Measurements from ENCODE around the gene OR2T34.
"Not testable (repeated sequence)": the region's sequence is repeated elsewhere in the genome, so short reads cannot be mapped to it uniquely, and the experiment has no call there.

The OR2T34 gene

DNA sequence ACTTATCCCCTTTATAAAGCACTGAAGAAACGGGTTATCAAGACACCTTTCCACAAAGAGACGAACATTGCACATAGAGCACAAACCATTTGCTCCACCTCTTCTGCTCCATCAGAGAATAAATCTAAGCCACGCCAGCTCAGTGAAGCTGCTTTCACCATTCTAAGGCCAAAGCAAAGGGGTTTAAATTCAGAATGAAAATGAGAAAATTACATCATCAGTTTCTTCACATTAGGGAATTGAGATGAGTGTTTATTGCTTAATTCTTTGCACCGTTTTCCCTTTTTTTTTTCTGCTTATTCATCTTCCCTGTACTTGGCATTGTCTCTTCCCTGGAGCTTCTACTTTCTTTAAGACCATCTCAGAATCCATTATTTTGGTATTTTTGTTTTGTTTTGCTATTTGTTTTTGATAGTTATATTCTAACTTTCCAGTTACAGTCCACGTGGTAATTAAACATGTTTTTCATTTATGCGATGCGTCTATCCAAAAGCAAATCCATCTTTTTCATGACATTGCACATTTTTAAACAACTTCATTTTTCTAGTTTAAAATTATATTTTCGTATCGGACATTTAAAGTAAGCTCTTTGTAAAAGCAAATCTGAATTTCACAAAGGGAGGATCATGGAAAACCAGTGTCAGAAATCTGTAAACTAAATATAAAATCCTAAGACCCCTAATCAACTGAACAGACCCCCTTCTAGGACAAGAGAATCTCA is 1.9 kb upstream of the OR2T34 start:
- Mint-ChIP-seq H3K4me3 (no peak overlapping the region), H3K4me1 (ENCODE audit: low read depth) (no peaks in the 10 kb centered on the region), H3K9me3 (no peaks in the 10 kb centered on the region), H3K36me3 (ENCODE audit: low read depth) (no peaks in the 10 kb centered on the region), H3K27ac (no peak overlapping the region), H3K27me3 (no peaks in the 10 kb centered on the region)

DNA sequence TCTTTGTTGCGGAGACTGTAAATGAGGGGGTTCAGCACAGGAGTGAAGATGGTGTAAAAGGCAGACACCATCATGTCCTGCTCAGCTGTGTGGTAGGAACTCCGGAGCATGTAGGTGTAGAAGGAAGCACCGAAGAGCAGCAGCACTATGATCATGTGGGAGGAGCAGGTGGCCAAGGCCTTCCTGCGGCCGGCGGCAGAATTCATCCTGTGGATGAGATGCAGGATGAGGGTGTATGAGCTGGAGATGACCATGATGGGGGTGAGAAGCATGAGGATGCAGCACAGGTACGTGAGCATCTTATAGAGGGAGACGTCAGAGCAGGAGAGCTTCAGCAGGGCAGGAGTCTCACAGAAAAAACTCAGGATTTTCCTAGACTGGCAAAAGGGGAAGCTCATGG is 701 bp downstream of the OR2T34 start:
- not testable (repeated sequence) for H3K4me1 Mint-ChIP-seq (ENCODE audit: low read depth); H3K36me3 Mint-ChIP-seq (ENCODE audit: low read depth); H3K4me3 Mint-ChIP-seq; H3K27me3 Mint-ChIP-seq; H3K9me3 Mint-ChIP-seq; H3K27ac Mint-ChIP-seq

DNA sequence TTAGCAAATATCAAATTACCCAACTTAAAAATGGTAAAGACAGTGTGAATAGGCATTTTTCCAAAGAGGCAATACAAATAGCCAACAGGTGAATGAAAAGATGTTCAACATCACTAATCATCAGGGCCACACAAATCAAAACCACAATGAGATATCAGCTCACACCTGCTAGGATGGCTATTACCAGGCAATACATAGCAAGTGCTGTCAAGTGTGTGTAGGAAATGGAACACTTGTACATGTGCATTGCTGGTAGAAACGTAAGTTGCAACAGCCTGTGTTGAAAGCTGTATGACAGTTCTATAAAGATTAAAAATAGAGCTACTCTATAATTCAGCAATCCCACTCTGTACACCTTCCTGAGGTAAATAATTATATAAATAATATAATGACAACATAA is 2.5 kb downstream of the OR2T34 start:
- H3K27me3 Mint-ChIP-seq; H3K27ac Mint-ChIP-seq; H3K9me3 Mint-ChIP-seq; H3K4me1 Mint-ChIP-seq (ENCODE audit: low read depth); H3K36me3 Mint-ChIP-seq (ENCODE audit: low read depth); H3K4me3 Mint-ChIP-seq: not testable (repeated sequence)

DNA sequence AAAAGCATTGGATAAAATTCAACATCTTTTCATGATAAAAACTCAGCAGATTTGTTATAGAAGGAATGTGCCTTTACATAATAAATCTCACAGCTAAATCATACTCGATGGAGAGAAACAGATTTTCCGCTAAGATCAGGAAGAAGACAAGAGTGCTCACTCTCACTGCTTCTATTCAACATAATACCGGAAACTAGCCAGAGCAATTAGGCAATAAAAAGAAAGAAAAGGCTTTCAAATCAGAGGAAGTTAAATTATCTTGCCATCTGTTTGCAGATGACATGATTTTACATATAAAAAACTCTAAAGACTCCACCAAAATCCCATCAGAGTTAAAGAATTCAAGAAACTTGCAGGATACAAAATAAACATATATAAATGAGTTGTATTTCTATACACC is 3.7 kb downstream of the OR2T34 start:
- peaks cover 10% of the 10 kb centered on the region for H3K4me1 Mint-ChIP-seq (ENCODE audit: low read depth)
- H3K36me3 Mint-ChIP-seq (ENCODE audit: low read depth); H3K27ac Mint-ChIP-seq; H3K4me3 Mint-ChIP-seq; H3K9me3 Mint-ChIP-seq; H3K27me3 Mint-ChIP-seq: not testable (repeated sequence)

DNA sequence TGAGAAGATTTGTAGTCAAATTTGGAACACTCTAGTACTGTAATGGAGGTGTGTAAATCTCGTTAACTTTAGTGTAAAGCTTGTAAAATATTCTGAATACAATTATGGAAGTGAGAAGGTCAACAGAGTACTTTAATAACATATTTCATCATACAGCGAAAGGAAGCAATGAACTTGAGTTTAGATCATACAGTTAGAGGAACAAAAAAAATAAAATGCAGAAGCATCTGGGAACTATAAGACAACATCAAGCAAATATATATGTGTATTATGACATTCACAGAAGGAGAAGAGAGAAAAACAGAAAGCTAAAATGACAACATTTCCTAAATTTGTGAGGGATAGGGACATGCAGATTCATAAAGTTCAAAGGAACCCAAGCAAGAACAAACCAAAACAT is 5.5 kb downstream of the OR2T34 start:
- H3K27me3 Mint-ChIP-seq; H3K9me3 Mint-ChIP-seq; H3K4me3 Mint-ChIP-seq; H3K27ac Mint-ChIP-seq; H3K36me3 Mint-ChIP-seq (ENCODE audit: low read depth): not testable (repeated sequence)
- peaks cover 15% of the 10 kb centered on the region for H3K4me1 Mint-ChIP-seq (ENCODE audit: low read depth)

DNA sequence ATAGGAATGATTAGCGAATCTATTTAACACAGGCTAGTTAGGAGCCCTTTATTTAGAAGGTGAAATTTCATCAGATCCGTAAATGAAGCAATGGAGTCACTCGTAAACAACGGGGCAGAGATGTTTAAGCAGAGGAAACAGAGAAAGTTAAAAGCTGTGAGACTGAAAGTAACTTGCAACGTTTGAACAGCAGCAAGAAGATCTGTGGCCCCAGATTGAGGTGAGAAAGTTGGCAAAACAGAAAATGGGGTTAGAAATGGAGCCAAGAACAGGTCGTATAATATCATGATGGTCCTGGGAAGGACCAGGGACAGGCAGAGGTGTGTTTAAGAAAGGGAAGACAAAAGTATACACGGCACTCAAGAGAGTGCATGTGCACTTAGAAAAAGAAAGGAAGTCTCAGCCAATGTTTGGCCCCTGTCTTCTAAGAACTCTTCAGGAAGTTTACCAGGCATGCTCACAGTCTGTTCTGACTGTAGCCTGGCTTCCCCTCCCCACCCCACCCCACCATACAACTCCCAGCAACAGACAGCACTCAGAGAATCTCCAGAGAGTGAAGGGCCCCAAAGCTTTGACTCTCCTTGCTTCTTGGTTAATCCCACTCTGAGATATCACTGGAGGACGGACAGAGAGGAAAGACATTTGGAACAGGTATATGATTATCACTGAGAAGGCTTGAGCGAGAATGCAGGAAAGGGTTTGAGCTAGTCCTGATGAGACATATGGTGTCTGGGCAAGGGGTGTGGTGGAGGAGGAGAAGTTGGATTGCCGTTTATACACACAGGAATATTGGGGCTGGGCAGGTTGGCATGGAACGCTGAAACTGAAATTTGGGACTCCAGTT is 8.8 kb downstream of the OR2T34 start:
- H3K9me3 Mint-ChIP-seq; H3K36me3 Mint-ChIP-seq (ENCODE audit: low read depth); H3K27me3 Mint-ChIP-seq: not testable (repeated sequence)
- peak overlapping the region; percentile 84 for H3K4me3 Mint-ChIP-seq
- peak overlapping the region; percentile 98 for H3K27ac Mint-ChIP-seq
- H3K4me1 Mint-ChIP-seq (ENCODE audit: low read depth) = peaks cover 14% of the 10 kb centered on the region

DNA sequence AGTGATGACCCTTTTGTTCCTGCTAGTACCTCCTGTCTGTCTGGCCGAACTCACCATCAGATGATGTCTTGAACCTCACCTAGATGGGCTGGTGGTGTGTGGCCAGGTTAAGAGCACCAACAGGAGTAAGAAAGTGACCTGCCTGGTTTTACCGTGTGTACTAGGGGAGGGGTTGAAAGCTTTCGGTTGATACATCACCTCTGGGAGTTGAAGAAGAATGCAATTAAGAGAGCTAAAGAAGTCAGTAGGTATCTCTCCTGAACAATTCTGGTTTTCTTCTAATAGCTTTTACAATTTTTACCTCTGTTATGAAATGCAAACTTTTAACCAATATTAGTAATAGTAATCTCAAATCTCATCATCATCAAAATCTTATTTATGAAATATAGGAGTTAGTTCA is 11.9 kb downstream of the OR2T34 start, which contains the start of gene OR2T29:
TSS of gene OR2T29 (minus strand) at position 101 of the 400 bp plus-strand sequence. CDS start 3,281 bp downstream, outside the sequence.
- H3K36me3 Mint-ChIP-seq (ENCODE audit: low read depth); H3K9me3 Mint-ChIP-seq; H3K27ac Mint-ChIP-seq; H3K27me3 Mint-ChIP-seq; H3K4me3 Mint-ChIP-seq: not testable (repeated sequence)
- H3K4me1 Mint-ChIP-seq (ENCODE audit: low read depth) = peaks cover 12% of the 10 kb centered on the region

DNA sequence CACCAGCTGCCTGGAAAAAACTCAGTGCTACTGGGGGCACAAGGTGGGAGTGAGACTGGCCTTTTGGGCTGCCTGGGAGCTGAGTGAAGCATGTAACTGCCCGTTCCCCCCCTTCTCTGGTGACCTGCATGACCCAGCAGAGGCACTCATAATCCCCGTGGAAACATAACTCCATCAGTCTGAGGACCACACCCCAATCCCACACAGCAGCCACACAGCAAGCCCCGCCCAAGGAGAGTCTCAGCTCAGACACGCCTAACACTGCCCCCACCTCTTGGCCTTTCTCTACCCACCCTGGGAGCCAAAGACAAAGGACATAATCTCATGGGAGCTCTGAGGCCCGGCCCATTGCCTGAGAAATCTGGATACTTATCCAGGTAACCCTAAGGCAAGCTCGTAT is 23.5 kb downstream of the OR2T34 start:
- not testable (repeated sequence) for H3K9me3 Mint-ChIP-seq; H3K27me3 Mint-ChIP-seq; H3K27ac Mint-ChIP-seq; H3K36me3 Mint-ChIP-seq (ENCODE audit: low read depth); H3K4me3 Mint-ChIP-seq; H3K4me1 Mint-ChIP-seq (ENCODE audit: low read depth)

DNA sequence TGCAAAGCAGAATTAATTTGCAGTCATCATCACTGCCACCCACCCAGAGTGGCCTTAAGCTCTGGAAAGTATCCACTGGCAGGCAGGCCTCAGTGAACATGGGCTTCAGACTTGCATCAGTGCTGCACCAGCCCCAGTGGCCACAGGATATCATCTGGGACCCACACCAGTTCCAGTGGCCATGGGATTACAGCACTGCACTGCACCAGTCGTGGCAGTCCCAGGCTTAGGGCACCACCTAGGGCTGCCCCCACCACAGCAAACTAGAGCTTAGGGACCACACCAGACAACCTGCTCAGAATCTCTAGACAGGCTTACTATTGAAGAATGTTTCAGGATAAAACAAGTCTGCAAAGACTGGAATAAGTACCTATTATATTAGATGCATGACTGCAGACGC is 27.2 kb downstream of the OR2T34 start:
- H3K27me3 Mint-ChIP-seq; H3K9me3 Mint-ChIP-seq; H3K27ac Mint-ChIP-seq; H3K4me1 Mint-ChIP-seq (ENCODE audit: low read depth); H3K4me3 Mint-ChIP-seq; H3K36me3 Mint-ChIP-seq (ENCODE audit: low read depth): not testable (repeated sequence)

DNA sequence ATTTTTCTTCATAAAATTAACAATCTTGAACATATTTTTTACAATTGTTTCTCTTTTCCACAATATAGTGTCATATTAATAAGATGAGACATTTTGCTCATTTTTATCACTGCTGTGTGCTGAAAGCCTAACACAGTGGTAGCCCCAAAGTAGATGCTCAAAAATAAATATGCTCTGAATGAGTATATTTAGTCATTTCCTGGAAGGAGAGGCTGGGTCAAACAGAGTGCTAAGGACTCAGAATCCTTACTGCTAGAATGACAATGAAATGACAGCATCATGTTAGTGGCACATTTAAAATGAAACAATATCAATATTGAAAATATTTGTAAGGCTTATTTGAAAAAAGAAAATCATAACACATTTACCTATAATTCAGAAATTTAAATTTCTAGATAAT is 37.1 kb downstream of the OR2T34 start:
- not testable (repeated sequence) for H3K27ac Mint-ChIP-seq; H3K36me3 Mint-ChIP-seq (ENCODE audit: low read depth); H3K27me3 Mint-ChIP-seq; H3K4me3 Mint-ChIP-seq; H3K4me1 Mint-ChIP-seq (ENCODE audit: low read depth); H3K9me3 Mint-ChIP-seq
